ENCODE data around the gene CDK9.

Gene CDK9

DNA sequence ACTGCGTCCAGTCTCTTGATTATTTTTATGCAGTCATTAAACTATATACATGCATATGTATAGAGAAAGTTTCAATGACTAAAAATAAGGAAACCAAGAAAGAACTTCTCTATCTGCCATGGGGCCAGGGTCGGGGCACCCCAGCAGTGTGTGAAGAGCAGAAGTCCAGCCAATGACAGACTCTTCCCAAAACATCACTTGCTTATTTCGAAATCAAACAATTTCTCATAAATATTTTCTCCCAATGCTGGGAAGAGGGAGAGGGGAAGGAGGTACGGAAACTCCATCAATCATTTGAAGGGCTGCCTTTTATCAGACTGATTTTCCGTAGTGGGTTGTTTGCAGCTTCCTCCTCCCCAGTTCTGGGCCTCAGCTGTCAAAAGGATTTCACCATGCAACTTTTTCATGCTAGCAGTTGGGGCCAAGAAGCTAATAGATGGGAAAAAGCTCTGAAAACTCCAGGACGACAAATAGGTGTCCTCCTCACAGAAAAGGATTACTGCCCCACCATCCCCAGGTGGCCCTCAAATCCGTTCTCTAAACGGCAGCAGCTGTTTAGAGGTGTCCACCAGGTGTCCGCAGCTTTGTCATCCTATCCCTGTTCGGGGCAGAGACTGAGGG lies 16.2 kb downstream of the CDK9 start:
- Mint-ChIP-seq H3K36me3 (ENCODE audit: low read depth) (peaks cover 8% of the 10 kb centered on the region), H3K4me3 (peak overlapping the region; percentile 92 to 96 (median 94)), H3K27ac (peak overlapping the region; percentile 74 to 87 (median 83)), H3K9me3 (no peaks in the 10 kb centered on the region), H3K4me1 (peaks cover 22% of the 10 kb centered on the region), H3K27me3 (ENCODE audit: low read depth) (peaks cover 4% of the 10 kb centered on the region)
- peak in 2 of 3 experiments; percentile 14 to 28 for TF ChIP-seq CTCF (IDR thresholded peaks at IDR 0.05; ENCODE audit: unreplicated experiment in 3 of 3)

GRCh38 chr9:127802576-127803443 lies 17.0 kb downstream of the CDK9 start, which contains the start of gene FPGS:
Gene FPGS (plus strand): TSS chr9:127802882. CDS start chr9:127802925, 43 bp downstream.
- Mint-ChIP-seq H3K4me3 (peak within 1 kb of the TSS; percentile 92 to 96 (median 94)), H3K27ac (peak within 1 kb of the TSS; percentile 74 to 93 (median 87)), H3K9me3 (no peaks in the 10 kb centered on the region), H3K36me3 (ENCODE audit: low read depth) (peaks cover 16% of the 10 kb centered on the region), H3K27me3 (ENCODE audit: low read depth) (peaks cover 4% of the 10 kb centered on the region), H3K4me1 (peaks cover 21% of the 10 kb centered on the region)
- TF ChIP-seq CTCF (IDR thresholded peaks at IDR 0.05; ENCODE audit: unreplicated experiment in 3 of 3) = peak in 1 of 3 experiments; percentile 6

DNA sequence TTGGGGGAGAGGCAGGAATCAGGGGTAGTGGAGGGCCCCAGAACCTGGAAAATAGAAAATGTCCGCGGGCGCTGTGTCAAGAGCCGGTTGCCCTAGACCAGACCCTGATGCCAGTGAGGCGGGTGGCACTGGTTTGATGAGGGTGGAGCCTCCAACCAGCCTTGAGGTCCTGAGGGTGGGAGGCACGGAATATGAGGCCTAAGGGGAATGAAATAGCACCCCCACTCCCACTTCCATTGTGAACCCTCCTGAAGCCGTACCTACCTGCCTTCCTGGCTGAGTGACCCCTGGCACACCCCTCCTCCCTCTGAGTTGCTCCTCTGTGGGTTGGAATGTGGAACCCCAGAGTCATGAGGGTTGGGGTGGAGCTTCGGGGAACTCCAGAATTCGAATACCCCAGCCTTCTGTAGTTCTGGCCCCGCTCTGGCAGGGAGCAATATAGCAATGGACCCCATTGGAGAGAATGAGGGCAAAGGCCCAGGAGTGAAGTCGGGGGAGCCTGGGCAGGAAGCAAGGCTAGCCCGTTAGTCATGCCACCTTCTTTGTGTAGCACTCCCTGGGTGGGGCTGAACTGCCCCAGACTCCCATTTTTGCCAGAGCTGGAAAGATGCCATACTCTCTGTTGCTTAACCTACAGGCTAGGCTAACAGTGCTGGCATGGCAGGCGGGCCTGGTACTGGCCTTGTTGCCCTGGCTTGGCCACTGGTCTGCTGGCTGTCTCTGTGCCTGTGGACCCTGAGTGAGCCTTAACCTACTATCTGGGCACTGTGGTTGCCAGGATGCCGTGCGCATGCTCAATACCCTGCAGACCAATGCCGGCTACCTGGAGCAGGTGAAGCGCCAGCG lies 17.9 kb downstream of the CDK9 start:
- Mint-ChIP-seq H3K36me3 (ENCODE audit: low read depth) (peaks cover 19% of the 10 kb centered on the region), H3K4me1 (peaks cover 21% of the 10 kb centered on the region), H3K27me3 (ENCODE audit: low read depth) (peaks cover 4% of the 10 kb centered on the region), H3K9me3 (no peaks in the 10 kb centered on the region), H3K4me3 (peak overlapping the region; percentile 92 to 96 (median 94)), H3K27ac (peak overlapping the region; percentile 74 to 93 (median 87))
- no peak for TF ChIP-seq CTCF (IDR thresholded peaks at IDR 0.05; ENCODE audit: unreplicated experiment in 3 of 3)

GRCh38 chr9:127805620-127806019 lies 19.8 kb downstream of the CDK9 start:
- H3K4me1 Mint-ChIP-seq = peaks cover 17% of the 10 kb centered on the region
- peaks cover 19% of the 10 kb centered on the region for H3K36me3 Mint-ChIP-seq (ENCODE audit: low read depth)
- TF ChIP-seq CTCF (IDR thresholded peaks at IDR 0.05; ENCODE audit: unreplicated experiment in 3 of 3) = peak in 2 of 3 experiments; percentile 15 to 38
- no peaks in the 10 kb centered on the region for H3K9me3 Mint-ChIP-seq
- no peak overlapping the region for H3K27ac Mint-ChIP-seq
- no peaks in the 10 kb centered on the region for H3K27me3 Mint-ChIP-seq (ENCODE audit: low read depth)
- H3K4me3 Mint-ChIP-seq = peak overlapping the region in 2 of 3 experiments; percentile 9 to 67

GRCh38 chr9:127806871-127807270 lies 21.0 kb downstream of the CDK9 start:
- no peaks in the 10 kb centered on the region for H3K27me3 Mint-ChIP-seq (ENCODE audit: low read depth)

More at GRCh38 chr9:127806871-127807270, 21.0 kb downstream of the CDK9 start:
- H3K36me3 Mint-ChIP-seq (ENCODE audit: low read depth) = peaks cover 19% of the 10 kb centered on the region
- peaks cover 10% of the 10 kb centered on the region for H3K4me1 Mint-ChIP-seq
- TF ChIP-seq CTCF (IDR thresholded peaks at IDR 0.05; ENCODE audit: unreplicated experiment in 3 of 3) = no peak
- H3K4me3 Mint-ChIP-seq = no peak overlapping the region
- H3K9me3 Mint-ChIP-seq = no peaks in the 10 kb centered on the region
- H3K27ac Mint-ChIP-seq = no peak overlapping the region

Measured in nephron (organoid).